ENCODE measurements around the gene NLRP8. TPM values are rescaled to one million over a fixed set of nuclear protein-coding genes. Genes with fewer than 3 reads are reported as not detected.
A peak's percentile ranks its signal among the peaks of the same experiment; 100 is the strongest.
"Not testable (repeated sequence)": the region's sequence is repeated elsewhere in the genome, so short reads cannot be mapped to it uniquely, and the experiment has no call there.

The NLRP8 gene
- total RNA-seq, 1 donor from 2014 or later, result not detected

- Mint-ChIP-seq H3K27ac (ENCODE audit: unreplicated experiment) (no peak overlapping the region), H3K36me3 (ENCODE audit: unreplicated experiment) (no peaks in the 10 kb centered on the region), H3K27me3 (ENCODE audit: unreplicated experiment) (no peaks in the 10 kb centered on the region), H3K4me1 (ENCODE audit: unreplicated experiment) (no peaks in the 10 kb centered on the region), H3K4me3 (ENCODE audit: unreplicated experiment) (no peak overlapping the region), H3K9me3 (ENCODE audit: unreplicated experiment) (peaks cover 56% of the 10 kb centered on the region)
- DNase-seq (ENCODE audit: extremely low spot score, unreplicated experiment), result peak; percentile 51
- TF ChIP-seq, protein P1, sequence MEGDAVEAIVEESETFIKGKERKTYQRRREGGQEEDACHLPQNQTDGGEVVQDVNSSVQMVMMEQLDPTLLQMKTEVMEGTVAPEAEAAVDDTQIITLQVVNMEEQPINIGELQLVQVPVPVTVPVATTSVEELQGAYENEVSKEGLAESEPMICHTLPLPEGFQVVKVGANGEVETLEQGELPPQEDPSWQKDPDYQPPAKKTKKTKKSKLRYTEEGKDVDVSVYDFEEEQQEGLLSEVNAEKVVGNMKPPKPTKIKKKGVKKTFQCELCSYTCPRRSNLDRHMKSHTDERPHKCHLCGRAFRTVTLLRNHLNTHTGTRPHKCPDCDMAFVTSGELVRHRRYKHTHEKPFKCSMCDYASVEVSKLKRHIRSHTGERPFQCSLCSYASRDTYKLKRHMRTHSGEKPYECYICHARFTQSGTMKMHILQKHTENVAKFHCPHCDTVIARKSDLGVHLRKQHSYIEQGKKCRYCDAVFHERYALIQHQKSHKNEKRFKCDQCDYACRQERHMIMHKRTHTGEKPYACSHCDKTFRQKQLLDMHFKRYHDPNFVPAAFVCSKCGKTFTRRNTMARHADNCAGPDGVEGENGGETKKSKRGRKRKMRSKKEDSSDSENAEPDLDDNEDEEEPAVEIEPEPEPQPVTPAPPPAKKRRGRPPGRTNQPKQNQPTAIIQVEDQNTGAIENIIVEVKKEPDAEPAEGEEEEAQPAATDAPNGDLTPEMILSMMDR (IDR thresholded peaks at IDR 0.05), result no peak
Observed at GRCh38 chr19:55939206-55939605, 8.4 kb upstream of the NLRP8 start.

DNA sequence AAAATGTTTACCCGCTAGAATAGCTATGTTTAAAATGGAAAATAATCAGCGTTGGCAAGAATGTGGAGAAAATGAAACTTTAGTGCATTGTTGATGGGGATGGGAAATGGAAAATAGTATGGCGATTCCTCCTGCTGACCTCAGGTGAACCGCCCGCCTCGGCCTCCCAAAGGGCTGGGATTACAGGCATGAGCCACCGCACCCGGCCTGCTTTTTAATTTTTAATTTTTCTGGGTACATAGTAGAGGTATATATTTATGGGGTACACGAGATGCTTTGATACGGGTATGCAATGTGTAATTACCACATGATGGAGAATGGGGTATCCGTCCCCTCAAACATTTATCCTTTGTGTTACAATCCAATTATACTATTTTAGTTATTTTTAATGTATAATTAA is 7.3 kb upstream of the NLRP8 start:
- Mint-ChIP-seq H3K4me3 (ENCODE audit: unreplicated experiment) (no peak overlapping the region), H3K36me3 (ENCODE audit: unreplicated experiment) (no peaks in the 10 kb centered on the region), H3K27ac (ENCODE audit: unreplicated experiment) (no peak overlapping the region), H3K4me1 (ENCODE audit: unreplicated experiment) (no peaks in the 10 kb centered on the region), H3K9me3 (ENCODE audit: unreplicated experiment) (peaks cover 50% of the 10 kb centered on the region), H3K27me3 (ENCODE audit: unreplicated experiment) (no peaks in the 10 kb centered on the region)
- TF ChIP-seq, protein P1 (IDR thresholded peaks at IDR 0.05), result no peak
- peak; percentile 57 for DNase-seq (ENCODE audit: extremely low spot score, unreplicated experiment)

DNA sequence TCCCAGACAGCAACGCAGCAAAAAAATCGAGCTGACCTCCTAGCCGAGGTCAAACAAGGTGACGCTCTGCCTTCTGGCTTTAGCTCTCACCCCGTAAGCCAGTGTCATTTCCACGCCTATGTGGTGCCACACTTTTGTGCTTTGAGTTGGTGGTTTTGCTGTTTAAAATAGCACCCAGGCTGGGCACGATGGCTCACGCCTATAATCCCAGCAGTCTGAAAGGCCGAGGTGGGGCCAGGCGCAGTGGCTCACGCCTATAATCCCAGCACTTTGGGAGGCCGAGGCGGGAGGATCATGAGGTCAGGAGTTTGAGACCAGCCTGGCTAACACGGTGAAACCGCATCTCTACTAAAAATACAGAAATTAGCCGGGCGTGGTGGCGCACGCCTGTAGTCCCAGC is 2.9 kb downstream of the NLRP8 start:
- not testable (repeated sequence) for H3K36me3 Mint-ChIP-seq (ENCODE audit: unreplicated experiment); H3K27me3 Mint-ChIP-seq (ENCODE audit: unreplicated experiment); DNase-seq (ENCODE audit: extremely low spot score, unreplicated experiment); H3K4me1 Mint-ChIP-seq (ENCODE audit: unreplicated experiment); H3K27ac Mint-ChIP-seq (ENCODE audit: unreplicated experiment); H3K9me3 Mint-ChIP-seq (ENCODE audit: unreplicated experiment); H3K4me3 Mint-ChIP-seq (ENCODE audit: unreplicated experiment)

DNA sequence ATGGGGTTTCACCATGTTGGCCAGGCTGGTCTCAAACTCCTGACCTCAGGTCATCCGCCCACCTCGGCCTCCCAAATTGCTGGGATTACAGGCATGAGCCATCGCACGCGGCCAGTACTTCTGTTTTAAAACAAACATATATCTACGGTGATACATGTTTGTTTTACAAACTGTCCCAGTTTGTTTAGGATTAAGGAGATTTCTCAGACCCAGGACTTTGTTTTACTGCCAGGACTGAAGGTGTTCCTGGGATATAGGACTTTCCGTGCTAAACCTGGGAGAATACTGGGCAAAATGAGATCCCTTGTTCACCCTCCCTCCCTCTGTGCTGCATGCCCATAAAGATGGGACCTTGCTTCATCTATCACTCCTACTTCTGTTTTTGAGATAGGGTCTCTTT is 8.8 kb downstream of the NLRP8 start:
- Mint-ChIP-seq H3K4me3 (ENCODE audit: unreplicated experiment) (no peak overlapping the region), H3K4me1 (ENCODE audit: unreplicated experiment) (no peaks in the 10 kb centered on the region), H3K27me3 (ENCODE audit: unreplicated experiment) (no peaks in the 10 kb centered on the region), H3K36me3 (ENCODE audit: unreplicated experiment) (no peaks in the 10 kb centered on the region), H3K9me3 (ENCODE audit: unreplicated experiment) (peaks cover 13% of the 10 kb centered on the region), H3K27ac (ENCODE audit: unreplicated experiment) (no peak overlapping the region)
- DNase-seq (ENCODE audit: extremely low spot score, unreplicated experiment), result no peak
- TF ChIP-seq, protein P1 (IDR thresholded peaks at IDR 0.05), result no peak

GRCh38 chr19:55958356-55958755 is 10.7 kb downstream of the NLRP8 start:
- Mint-ChIP-seq H3K27ac (ENCODE audit: unreplicated experiment) (no peak overlapping the region), H3K36me3 (ENCODE audit: unreplicated experiment) (no peaks in the 10 kb centered on the region), H3K9me3 (ENCODE audit: unreplicated experiment) (peaks cover 13% of the 10 kb centered on the region), H3K27me3 (ENCODE audit: unreplicated experiment) (no peaks in the 10 kb centered on the region), H3K4me3 (ENCODE audit: unreplicated experiment) (no peak overlapping the region), H3K4me1 (ENCODE audit: unreplicated experiment) (no peaks in the 10 kb centered on the region)
- TF ChIP-seq, protein P1 (IDR thresholded peaks at IDR 0.05), result no peak
- DNase-seq (ENCODE audit: extremely low spot score, unreplicated experiment), result no peak
